ENCODE results near the gene NLRP6. TPM values are rescaled to one million over a fixed set of nuclear protein-coding genes. Genes with fewer than 3 reads are reported as not detected.

Gene NLRP6
- total RNA-seq, 4 donors from 2014 or later: 0.19 to 1.9 (median 0.66) TPM; not detected in 1

GRCh38 chr11:279966-280705, 1.9 kb downstream of the NLRP6 start:
- TF ChIP-seq, protein P1, sequence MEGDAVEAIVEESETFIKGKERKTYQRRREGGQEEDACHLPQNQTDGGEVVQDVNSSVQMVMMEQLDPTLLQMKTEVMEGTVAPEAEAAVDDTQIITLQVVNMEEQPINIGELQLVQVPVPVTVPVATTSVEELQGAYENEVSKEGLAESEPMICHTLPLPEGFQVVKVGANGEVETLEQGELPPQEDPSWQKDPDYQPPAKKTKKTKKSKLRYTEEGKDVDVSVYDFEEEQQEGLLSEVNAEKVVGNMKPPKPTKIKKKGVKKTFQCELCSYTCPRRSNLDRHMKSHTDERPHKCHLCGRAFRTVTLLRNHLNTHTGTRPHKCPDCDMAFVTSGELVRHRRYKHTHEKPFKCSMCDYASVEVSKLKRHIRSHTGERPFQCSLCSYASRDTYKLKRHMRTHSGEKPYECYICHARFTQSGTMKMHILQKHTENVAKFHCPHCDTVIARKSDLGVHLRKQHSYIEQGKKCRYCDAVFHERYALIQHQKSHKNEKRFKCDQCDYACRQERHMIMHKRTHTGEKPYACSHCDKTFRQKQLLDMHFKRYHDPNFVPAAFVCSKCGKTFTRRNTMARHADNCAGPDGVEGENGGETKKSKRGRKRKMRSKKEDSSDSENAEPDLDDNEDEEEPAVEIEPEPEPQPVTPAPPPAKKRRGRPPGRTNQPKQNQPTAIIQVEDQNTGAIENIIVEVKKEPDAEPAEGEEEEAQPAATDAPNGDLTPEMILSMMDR (IDR thresholded peaks at IDR 0.05; ENCODE audit: low read depth): no peak

DNA sequence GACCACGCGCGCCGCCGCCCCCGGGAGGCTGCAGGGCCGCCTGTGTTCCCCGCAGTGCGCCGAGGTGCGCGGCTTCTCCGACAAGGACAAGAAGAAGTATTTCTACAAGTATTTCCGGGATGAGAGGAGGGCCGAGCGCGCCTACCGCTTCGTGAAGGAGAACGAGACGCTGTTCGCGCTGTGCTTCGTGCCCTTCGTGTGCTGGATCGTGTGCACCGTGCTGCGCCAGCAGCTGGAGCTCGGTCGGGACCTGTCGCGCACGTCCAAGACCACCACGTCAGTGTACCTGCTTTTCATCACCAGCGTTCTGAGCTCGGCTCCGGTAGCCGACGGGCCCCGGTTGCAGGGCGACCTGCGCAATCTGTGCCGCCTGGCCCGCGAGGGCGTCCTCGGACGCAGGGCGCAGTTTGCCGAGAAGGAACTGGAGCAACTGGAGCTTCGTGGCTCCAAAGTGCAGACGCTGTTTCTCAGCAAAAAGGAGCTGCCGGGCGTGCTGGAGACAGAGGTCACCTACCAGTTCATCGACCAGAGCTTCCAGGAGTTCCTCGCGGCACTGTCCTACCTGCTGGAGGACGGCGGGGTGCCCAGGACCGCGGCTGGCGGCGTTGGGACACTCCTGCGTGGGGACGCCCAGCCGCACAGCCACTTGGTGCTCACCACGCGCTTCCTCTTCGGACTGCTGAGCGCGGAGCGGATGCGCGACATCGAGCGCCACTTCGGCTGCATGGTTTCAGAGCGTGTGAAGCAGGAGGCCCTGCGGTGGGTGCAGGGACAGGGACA, 2.7 kb downstream of the NLRP6 start:
- TF ChIP-seq, protein P1 (IDR thresholded peaks at IDR 0.05; ENCODE audit: low read depth): no peak

- TF ChIP-seq, protein P1 (IDR thresholded peaks at IDR 0.05; ENCODE audit: low read depth): no peak
Measured at GRCh38 chr11:281486-282161, 3.4 kb downstream of the NLRP6 start.

GRCh38 chr11:282171-282570, 4.0 kb downstream of the NLRP6 start:
- TF ChIP-seq, protein P1 (IDR thresholded peaks at IDR 0.05; ENCODE audit: low read depth): no peak

- TF ChIP-seq, protein P1 (IDR thresholded peaks at IDR 0.05; ENCODE audit: low read depth): no peak
Measured at GRCh38 chr11:282630-283360, 4.6 kb downstream of the NLRP6 start.

GRCh38 chr11:283405-284104, 5.3 kb downstream of the NLRP6 start:
- TF ChIP-seq, protein P1 (IDR thresholded peaks at IDR 0.05; ENCODE audit: low read depth): no peak
